H1 (cell line): Measurements from ENCODE around the gene PRELID1. TPM values are rescaled to one million over a fixed set of nuclear protein-coding genes. Genes with fewer than 3 reads are reported as not detected.

Source experiments
- polyA plus RNA-seq, 7 experiments: library from polyadenylated mRNA; depleted of rRNA in 3 of 7; stranded (reverse) in 5 of 7; unstranded in 2 of 7; fragments of >200 nt in 5 of 7; fragments of 200-250 nt in 2 of 7; gene quantifications; 1 replicate in 5 of 7; 2 replicates in 1 of 7; 4 replicates in 1 of 7; pipeline versions ENCODE4 v1.2.1 to v1.2.3, GENCODE V29; 2011 to 2013; ENCODE audit warnings: missing spikeins in 2 of 7, mixed read lengths in 2 of 7
- total RNA-seq: library from RNA; stranded (reverse); fragmentation: NEBNext Ultra II Directional; extraction: Animal tissue kit (Norgen Biotek cat#: 25700); gene quantifications from 2 replicates; pipeline ENCODE4 v1.2.1, GENCODE V29; 2021
- TF ChIP-seq, protein P1 (sequence below): IDR thresholded peaks from 2 replicates; pipeline ENCODE4 v1.6.1; 2012; ENCODE audit warnings: low read length, inconsistent platforms

Gene PRELID1
- total and polyA plus RNA-seq, 2 of the 8 experiments (the other 6 are each of a cell fraction or from before 2014, with no cell fraction given) = 272 to 428 TPM

DNA sequence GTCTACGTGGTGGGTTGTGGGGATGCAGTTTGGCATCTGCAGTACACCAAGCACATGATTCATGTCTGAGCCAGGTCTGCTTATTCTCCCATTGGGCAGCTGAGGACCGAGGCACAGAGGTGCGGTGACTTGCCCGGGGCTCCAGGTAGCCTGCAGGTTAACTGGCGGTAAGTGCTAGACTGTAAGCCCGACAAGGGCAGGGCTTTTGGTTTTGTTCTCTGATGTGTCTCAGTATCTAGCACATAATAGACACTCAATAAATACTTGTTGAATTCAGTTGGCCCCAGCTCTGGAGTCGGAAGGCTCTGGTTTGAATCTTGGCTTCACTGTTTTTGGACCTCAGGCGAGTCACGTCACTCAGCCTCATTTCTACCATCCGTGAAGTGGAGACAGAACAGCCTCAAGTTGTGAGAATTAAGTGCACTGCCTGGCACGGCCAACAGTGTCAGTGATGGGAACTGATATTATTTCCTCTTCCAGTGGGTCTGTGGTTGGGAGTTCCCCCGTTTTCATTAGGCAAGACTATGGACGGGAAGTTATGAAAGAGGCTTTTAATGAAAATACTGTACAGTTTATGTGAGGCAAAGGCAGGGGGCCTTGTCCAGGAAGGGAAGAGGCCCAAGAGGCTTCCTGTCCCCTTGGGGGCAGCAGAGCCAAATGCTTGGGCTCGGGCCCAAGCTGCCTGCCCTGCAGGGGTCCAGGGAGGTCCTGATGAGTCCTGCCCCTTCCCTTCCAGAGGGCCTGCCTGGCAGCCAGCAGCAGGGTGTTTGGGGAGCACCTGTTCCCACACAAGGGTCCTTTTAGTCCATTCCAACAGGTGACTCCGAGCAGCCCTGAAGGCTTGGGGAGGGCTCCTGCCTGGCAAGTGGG is 3.3 kb downstream of the PRELID1 start (continued):
- TF ChIP-seq, protein P1, sequence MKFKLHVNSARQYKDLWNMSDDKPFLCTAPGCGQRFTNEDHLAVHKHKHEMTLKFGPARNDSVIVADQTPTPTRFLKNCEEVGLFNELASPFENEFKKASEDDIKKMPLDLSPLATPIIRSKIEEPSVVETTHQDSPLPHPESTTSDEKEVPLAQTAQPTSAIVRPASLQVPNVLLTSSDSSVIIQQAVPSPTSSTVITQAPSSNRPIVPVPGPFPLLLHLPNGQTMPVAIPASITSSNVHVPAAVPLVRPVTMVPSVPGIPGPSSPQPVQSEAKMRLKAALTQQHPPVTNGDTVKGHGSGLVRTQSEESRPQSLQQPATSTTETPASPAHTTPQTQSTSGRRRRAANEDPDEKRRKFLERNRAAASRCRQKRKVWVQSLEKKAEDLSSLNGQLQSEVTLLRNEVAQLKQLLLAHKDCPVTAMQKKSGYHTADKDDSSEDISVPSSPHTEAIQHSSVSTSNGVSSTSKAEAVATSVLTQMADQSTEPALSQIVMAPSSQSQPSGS = no peak
